Germinal center (tissue), 1 donor: Measurements from ENCODE around the gene TGFBR3.

Experiments
- DNase-seq: peaks from one replicate; pipeline ENCODE4 v3.0.0; 2012; ENCODE audit warnings: mixed read lengths, low spot score

Gene TGFBR3

GRCh38 chr1:91777630-91778300 is 108.2 kb downstream of the TGFBR3 start:
- no peak for DNase-seq

DNA sequence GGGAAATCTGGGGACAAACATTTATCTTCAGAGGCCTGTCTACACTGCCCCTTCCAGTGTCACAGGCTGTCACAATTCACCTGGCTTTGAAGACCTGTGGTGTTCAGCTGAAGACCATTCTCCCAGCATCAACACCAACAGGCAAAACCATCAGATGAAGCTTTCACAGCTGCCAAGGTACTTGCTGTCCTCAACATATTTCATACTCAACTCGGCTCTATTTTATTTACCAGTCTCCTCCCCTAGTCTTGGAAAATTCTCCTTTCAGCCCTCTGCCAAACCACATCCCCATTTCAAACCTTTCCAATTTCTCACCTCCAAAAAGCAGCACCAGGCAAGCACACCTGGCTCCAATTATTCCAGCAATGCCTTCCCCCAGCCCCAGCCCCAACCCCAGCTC is 108.8 kb downstream of the TGFBR3 start:
- DNase-seq: no peak

DNA sequence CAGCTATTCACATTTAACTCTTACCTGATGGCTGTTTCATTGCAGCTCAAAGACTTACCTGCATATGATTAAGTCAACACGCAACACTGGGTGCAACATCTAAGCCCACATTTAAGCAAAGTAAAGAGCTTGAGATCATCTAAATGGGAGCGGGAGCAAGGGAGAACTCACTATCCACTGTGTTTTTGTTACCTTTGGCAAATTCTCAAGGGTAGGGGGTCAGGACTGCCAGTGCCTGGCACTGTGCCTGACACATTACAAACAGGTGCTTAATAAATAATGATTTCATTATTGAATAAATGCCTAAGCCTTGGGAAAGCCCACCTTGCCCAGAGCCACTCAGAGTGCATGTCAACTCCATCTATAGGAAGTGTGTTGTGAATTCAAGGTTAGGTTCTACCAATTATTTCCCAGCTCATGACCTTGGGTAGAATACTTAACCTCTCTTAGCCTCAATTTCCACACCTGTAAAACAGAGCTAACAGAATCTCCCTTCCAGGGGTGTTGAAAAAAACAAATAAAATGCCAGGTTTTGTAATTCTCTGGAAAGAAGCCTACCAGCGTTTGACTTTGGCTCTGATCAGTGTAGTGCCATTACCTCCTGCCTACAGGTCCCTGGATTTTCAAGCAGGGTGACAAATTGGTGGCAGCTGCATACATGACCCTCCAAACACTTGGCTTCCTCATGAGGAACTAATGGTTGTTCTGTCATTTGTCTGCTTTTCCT is 109.7 kb downstream of the TGFBR3 start:
- no peak for DNase-seq

DNA sequence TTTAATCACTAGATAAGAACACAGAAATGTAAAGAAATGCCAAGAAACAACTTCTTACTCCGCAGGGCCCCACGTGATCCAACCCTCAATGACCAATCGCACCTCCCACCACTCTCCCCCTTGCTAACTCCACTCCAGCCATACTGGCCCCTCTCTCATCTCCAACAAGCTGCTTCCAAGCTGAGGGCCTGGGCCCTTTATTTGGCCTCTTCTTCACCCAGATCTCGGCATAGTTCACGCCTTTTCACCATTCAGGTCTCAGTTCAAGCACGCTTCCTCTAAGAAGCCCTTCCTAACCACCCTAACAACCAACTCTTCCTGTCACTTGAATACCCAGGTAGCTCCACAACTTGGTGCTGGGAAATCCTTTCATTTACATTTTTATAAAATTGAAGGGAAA is 110.7 kb downstream of the TGFBR3 start:
- no peak for DNase-seq

GRCh38 chr1:91774520-91775203 is 111.3 kb downstream of the TGFBR3 start:
- DNase-seq: no peak

DNA sequence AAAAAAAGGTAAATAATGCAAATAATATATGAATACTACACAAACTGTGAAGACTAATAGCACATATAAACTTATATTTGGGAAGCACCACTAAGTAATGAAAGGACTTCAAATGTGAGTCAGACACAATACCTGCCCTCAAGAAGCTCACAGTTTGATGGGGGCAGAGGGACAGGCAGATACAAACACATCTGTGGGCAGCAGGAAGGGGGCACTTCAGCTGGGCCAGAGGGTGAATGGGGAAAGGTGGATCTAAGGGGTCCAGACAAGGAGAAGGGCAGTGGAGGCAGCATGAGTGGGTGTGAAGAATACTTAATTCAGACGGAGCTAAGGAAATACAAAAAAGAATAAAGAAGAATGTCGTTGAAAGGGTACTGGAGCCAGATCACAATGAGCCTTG is 114.2 kb downstream of the TGFBR3 start:
- no peak for DNase-seq

GRCh38 chr1:91770667-91771268 is 115.2 kb downstream of the TGFBR3 start:
- DNase-seq: no peak

- DNase-seq: no peak
These were observed 116.2 kb downstream of the TGFBR3 start for GRCh38 chr1:91769742-91770141.

- DNase-seq: no peak
These were observed 116.9 kb downstream of the TGFBR3 start for GRCh38 chr1:91768786-91769725.

GRCh38 chr1:91768120-91768519 is 117.8 kb downstream of the TGFBR3 start:
- no peak for DNase-seq

- DNase-seq: no peak
These were observed 119.1 kb downstream of the TGFBR3 start for GRCh38 chr1:91766883-91767282.

DNA sequence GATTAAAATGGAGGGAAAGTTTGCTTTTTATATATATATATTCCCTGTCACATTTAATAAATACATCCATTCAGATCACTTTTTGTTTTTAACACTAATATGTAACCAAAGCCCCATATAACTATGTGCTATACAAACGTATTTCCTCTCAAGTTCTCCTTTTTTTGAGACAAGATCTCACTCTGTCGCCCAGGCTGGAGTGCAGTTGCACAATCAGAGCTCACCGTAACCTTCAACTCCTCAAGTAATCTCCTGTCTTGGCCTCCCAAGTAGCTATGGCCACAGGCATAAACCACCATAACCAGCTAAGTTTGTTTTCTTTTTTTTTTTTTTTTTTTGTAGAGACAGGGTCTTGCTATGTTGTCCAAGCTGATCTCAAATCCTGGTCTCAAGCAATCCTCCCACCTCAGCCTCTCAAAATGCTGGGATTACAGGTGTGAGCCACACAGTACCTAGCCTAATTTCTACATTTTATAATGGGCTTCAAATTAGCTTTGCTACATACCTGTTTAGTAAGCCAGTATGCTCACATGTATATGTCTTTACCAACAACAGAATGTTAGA is 120.0 kb downstream of the TGFBR3 start:
- DNase-seq: no peak

DNA sequence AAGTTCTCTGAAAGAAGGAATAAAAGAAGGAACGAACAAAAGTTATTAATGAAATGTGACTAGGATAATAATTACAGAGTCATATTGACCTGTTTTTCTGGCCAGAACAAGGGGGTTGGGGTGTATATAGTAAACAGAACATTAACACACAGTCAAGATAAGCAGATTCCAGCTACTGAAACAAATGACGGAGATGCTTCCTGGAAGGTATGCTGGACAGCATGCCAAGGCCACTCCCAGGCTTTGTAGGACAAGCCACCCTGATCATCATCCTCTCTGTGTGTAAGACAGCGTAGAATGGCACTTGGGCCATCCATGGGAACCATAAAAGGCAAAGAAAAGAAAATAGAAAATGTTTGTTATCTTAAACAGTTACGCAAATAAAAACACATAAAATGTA is 120.7 kb downstream of the TGFBR3 start:
- DNase-seq: no peak

DNA sequence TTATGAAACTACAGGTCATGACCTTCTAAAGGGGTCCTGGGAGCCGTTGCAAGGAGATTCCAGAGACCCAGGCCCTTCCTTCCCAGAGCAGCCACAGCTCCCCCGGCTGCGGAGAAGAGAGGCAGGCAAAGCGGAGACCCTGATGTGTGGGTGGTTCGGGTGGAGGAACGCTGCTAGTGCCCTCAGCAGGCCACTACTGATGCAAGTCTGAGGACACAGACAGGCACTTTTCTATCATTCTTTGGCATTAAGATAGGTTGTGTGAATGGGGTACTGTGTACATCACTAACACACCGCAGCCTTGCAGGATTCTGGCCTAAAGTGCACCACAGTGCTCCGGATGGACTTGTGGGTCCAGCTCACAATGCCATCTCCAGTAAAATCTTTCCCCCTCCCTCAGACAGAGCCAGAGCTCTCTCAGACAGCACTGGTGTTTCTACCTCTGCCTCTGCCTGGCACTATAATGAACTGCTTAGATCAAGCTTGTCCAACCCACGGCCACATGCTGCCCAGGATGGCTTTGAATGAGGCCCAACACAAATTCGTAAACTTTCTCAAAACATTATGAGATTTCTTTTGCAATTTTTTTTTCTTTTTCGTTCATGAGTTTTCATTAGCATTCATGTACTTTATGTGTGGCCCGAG is 121.4 kb downstream of the TGFBR3 start:
- DNase-seq: no peak

GRCh38 chr1:91763252-91763651 is 122.7 kb downstream of the TGFBR3 start:
- DNase-seq: no peak

DNA sequence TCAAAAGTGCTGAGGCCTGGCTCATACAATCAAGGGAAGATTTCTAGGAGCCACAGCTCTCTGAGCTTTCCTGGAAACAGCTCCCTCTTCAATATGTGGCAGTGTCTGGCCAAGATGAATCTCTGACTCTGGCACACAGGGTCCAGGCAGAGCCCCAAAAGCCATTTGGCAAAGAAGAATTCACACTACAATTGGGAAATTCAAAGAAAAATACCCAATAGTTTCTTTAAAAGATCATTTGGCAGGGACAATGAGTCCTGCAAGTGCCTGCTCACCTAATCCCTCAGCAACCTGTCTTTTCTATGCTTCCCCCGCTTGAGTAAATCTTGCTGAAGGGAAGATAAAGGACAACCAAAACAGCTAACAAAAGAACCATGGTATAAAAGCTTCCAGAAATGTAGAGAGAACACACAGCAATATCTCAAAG is 124.6 kb downstream of the TGFBR3 start:
- DNase-seq: no peak

DNA sequence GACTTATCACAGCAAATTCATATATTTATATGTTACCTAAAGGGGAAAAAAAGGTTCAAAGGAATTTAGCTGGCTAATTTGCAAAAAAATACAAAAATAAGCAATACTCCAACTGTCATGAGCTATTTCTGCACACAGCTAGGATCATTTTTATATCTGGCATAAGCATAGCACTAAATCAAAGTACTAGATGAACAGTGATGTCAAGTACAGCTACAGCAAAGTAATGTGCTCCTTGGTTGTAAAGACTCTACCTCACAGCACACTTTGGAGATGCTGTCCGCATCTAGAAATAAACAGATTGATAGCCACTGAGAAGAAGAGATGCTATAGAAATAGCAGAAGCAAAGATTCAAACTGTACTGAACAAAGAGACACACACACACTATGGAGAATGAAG is 125.4 kb downstream of the TGFBR3 start:
- DNase-seq: no peak

DNA sequence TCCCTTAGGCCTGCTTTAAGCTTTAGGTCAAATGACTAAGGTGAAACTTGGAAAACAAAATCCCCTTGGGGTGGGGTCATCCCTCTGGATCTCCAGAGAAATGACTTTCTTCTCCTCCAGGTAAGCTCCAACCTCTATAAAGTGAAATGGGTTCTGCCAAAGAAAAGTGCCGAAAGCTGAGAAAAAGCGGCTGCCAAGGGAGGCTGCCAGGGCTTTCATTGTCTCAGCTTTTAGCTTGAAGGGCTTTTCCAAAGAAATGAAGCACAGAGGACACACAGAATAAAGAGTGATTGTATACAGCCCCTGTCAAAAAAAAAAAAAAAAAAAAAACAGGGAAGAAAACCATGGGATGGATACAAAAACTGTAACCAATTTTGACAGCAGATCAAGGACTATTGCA is 126.9 kb downstream of the TGFBR3 start:
- no peak for DNase-seq

DNA sequence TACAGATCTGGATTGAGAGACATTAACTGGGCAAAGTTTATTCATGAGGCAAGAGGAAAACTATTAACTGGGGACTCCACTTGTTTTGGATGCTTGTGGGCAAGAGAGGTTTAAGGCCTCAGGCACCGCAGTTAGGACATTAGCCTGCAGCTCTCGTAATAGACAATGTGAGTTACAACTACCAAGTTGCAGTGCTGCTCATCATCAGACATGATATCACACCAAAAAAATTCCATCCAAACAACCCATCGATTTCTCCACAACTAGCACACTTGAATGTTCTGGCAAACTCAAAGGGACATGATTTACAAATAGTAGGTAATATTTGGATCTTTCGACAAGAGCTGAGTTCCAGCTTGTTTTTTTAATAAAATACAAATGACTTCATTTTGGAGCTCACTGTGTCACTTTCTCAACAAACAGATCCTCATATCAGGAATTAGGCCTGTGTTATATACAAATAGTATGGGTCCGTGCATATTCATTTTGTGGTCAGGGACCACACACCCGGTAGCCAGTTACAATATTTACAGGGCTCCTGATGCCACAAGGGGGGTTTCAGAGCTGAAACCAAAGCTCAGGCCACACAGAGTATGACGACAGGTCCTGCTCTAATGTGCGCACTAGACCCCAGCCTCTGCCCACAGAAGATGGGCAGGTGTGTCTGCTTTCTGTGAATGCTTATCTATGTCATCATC is 128.0 kb downstream of the TGFBR3 start:
- DNase-seq: no peak

DNA sequence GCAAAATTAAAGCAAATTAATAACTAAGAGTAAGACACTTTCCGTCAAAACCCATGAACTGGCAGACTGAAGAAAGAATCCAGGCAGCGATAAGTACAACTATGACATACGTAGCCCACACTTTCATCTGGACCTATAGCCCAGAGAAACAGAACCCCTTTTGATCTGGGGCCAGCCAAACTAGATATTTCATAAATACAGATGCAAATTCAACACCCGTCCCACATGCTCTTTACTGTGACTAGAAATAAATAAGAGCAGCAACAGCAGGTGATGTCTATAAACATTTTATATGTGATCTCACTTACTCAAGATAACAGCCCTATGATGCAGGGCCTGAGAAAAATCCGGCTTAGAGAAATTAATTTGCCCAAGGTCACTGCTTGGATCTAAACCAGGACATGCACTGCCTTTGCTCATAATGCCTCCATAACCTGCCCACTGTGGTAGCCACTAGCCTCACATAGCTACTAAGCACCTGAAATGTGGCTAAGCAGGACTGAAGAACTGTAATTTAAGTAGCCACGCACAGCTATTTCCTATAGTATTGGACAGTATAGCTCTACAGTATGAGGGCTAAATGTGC is 130.2 kb downstream of the TGFBR3 start:
- DNase-seq: no peak
